C4-2B (cell line): ENCODE measurements around the gene ESRRG.

Experiments used
- ZFX ChIP-seq: fragments of 450-650 bp; IDR thresholded peaks from 2 replicates; pipeline ENCODE4 v1.6.1; 2017
- TF ChIP-seq, protein P1 (sequence below): fragments of 450-650 bp; conservative IDR thresholded peaks from 2 replicates; pipeline ENCODE4 v1.5.1; 2017; ENCODE audit warnings: mild to moderate bottlenecking

DNA sequence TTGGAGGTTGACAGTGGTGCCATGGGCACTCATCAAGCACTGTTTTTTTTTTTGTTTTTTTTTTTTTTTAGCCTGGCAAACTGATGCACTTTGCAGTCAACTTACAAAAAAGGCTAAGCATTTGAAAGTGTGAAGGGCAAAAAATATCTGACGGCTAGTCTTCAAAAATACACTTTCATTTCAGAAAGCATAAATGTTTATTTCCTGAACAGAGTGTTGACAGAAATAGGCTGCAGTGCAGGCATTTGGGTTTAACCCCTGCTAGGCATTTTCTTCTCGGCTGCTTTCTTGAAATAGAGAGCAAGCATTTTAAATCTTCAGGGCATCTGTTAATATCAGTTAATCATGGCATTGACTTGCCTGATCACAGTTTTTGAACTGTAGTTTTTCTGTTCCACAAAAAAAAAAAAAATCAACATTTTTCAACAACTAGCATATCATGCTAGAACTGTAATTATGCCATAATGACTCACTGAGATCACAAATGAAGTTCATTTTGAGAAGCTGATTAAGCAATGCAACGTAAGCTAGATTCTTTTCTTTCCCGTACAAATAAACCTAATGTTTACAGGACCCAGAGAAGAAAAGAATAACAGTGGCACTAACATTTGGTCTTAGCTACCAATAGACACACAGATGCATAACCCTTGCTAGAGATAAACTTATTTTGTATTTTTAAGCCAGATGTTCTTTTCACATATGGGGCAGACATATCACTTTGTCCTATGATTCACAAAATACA lies 199.6 kb downstream of the ESRRG start:
- TF ChIP-seq, protein P1, sequence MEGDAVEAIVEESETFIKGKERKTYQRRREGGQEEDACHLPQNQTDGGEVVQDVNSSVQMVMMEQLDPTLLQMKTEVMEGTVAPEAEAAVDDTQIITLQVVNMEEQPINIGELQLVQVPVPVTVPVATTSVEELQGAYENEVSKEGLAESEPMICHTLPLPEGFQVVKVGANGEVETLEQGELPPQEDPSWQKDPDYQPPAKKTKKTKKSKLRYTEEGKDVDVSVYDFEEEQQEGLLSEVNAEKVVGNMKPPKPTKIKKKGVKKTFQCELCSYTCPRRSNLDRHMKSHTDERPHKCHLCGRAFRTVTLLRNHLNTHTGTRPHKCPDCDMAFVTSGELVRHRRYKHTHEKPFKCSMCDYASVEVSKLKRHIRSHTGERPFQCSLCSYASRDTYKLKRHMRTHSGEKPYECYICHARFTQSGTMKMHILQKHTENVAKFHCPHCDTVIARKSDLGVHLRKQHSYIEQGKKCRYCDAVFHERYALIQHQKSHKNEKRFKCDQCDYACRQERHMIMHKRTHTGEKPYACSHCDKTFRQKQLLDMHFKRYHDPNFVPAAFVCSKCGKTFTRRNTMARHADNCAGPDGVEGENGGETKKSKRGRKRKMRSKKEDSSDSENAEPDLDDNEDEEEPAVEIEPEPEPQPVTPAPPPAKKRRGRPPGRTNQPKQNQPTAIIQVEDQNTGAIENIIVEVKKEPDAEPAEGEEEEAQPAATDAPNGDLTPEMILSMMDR = no peak
- TF ChIP-seq ZFX = no peak
